Measurements from ENCODE around the gene TEX26.

DNA sequence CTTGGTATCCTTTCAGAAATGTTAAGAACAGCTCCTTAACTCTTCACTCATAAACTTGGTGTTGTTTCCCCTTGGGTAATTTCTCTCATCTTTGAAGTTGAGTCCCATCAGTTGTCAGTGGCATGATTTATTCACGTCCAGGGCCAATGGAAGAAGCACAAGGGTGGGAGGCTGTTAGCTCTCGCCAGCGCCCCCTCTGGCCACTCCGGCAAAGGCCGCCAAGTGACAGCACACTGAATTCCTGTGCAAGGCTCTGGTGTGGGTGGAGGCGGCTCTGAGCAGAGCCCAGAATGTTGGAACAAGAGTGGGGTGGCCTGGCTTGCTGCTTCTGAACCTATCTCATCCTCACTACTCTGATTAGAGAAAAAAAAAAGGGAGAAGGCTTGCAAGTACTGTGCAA lies 39.5 kb upstream of the TEX26 start:
- no peak for TF ChIP-seq NR2F1 (conservative IDR thresholded peaks at IDR 0.05)
- TF ChIP-seq, protein P1, sequence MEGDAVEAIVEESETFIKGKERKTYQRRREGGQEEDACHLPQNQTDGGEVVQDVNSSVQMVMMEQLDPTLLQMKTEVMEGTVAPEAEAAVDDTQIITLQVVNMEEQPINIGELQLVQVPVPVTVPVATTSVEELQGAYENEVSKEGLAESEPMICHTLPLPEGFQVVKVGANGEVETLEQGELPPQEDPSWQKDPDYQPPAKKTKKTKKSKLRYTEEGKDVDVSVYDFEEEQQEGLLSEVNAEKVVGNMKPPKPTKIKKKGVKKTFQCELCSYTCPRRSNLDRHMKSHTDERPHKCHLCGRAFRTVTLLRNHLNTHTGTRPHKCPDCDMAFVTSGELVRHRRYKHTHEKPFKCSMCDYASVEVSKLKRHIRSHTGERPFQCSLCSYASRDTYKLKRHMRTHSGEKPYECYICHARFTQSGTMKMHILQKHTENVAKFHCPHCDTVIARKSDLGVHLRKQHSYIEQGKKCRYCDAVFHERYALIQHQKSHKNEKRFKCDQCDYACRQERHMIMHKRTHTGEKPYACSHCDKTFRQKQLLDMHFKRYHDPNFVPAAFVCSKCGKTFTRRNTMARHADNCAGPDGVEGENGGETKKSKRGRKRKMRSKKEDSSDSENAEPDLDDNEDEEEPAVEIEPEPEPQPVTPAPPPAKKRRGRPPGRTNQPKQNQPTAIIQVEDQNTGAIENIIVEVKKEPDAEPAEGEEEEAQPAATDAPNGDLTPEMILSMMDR (IDR thresholded peaks at IDR 0.05 in 2 of 3, conservative IDR thresholded peaks at IDR 0.05 in 1 of 3; ENCODE audit: control insufficient read depth in 2 of 3, extremely low read depth in 1 of 3, insufficient read depth in 1 of 3, low read depth in 3 of 3, low read length in 3 of 3) = peak; percentile 7 to 44 (median 32); a peak in 3 of 6 replicates
- TF ChIP-seq ZNF24 (IDR thresholded peaks at IDR 0.05) = no peak
- TF ChIP-seq ZZZ3 (IDR thresholded peaks at IDR 0.05; ENCODE audit: control insufficient read depth, insufficient read length, low read depth) = no peak
- TF ChIP-seq, protein P2, sequence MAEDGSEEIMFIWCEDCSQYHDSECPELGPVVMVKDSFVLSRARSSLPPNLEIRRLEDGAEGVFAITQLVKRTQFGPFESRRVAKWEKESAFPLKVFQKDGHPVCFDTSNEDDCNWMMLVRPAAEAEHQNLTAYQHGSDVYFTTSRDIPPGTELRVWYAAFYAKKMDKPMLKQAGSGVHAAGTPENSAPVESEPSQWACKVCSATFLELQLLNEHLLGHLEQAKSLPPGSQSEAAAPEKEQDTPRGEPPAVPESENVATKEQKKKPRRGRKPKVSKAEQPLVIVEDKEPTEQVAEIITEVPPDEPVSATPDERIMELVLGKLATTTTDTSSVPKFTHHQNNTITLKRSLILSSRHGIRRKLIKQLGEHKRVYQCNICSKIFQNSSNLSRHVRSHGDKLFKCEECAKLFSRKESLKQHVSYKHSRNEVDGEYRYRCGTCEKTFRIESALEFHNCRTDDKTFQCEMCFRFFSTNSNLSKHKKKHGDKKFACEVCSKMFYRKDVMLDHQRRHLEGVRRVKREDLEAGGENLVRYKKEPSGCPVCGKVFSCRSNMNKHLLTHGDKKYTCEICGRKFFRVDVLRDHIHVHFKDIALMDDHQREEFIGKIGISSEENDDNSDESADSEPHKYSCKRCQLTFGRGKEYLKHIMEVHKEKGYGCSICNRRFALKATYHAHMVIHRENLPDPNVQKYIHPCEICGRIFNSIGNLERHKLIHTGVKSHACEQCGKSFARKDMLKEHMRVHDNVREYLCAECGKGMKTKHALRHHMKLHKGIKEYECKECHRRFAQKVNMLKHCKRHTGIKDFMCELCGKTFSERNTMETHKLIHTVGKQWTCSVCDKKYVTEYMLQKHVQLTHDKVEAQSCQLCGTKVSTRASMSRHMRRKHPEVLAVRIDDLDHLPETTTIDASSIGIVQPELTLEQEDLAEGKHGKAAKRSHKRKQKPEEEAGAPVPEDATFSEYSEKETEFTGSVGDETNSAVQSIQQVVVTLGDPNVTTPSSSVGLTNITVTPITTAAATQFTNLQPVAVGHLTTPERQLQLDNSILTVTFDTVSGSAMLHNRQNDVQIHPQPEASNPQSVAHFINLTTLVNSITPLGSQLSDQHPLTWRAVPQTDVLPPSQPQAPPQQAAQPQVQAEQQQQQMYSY (CRISPR knock-in tag; IDR thresholded peaks at IDR 0.05) = no peak
- TF ChIP-seq SUZ12 (IDR thresholded peaks at IDR 0.05; ENCODE audit: unreplicated experiment) = no peak
- no peak for TF ChIP-seq CEBPB (IDR thresholded peaks at IDR 0.05; ENCODE audit: borderline replicate concordance in 1 of 2, low read depth in 2 of 2, low read length in 2 of 2)
- TF ChIP-seq, protein P3, sequence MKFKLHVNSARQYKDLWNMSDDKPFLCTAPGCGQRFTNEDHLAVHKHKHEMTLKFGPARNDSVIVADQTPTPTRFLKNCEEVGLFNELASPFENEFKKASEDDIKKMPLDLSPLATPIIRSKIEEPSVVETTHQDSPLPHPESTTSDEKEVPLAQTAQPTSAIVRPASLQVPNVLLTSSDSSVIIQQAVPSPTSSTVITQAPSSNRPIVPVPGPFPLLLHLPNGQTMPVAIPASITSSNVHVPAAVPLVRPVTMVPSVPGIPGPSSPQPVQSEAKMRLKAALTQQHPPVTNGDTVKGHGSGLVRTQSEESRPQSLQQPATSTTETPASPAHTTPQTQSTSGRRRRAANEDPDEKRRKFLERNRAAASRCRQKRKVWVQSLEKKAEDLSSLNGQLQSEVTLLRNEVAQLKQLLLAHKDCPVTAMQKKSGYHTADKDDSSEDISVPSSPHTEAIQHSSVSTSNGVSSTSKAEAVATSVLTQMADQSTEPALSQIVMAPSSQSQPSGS (IDR thresholded peaks at IDR 0.05; ENCODE audit: low read length) = no peak
- TF ChIP-seq MYC (IDR thresholded peaks at IDR 0.05; ENCODE audit: insufficient read depth, insufficient read length, insufficient replicate concordance, low read length, severe bottlenecking) = no peak
- TF ChIP-seq EZH2 (IDR thresholded peaks at IDR 0.05; ENCODE audit: borderline replicate concordance, control insufficient read depth, low read depth, low read length) = no peak
- TF ChIP-seq, protein P4, sequence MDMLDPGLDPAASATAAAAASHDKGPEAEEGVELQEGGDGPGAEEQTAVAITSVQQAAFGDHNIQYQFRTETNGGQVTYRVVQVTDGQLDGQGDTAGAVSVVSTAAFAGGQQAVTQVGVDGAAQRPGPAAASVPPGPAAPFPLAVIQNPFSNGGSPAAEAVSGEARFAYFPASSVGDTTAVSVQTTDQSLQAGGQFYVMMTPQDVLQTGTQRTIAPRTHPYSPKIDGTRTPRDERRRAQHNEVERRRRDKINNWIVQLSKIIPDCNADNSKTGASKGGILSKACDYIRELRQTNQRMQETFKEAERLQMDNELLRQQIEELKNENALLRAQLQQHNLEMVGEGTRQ (IDR thresholded peaks at IDR 0.05; ENCODE audit: borderline replicate concordance, low read depth, low read length) = no peak
- TF ChIP-seq, protein P5, sequence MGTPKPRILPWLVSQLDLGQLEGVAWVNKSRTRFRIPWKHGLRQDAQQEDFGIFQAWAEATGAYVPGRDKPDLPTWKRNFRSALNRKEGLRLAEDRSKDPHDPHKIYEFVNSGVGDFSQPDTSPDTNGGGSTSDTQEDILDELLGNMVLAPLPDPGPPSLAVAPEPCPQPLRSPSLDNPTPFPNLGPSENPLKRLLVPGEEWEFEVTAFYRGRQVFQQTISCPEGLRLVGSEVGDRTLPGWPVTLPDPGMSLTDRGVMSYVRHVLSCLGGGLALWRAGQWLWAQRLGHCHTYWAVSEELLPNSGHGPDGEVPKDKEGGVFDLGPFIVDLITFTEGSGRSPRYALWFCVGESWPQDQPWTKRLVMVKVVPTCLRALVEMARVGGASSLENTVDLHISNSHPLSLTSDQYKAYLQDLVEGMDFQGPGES (IDR thresholded peaks at IDR 0.05) = no peak

All from GM12878 (cell line).